NOMO-1 treated with dmso at 0.1 percent for 144 hours (cell line): ENCODE measurements around the gene SLC17A9.

Experiments
- DNase-seq: peaks from one replicate; lab custom pipeline; 2025; ENCODE audit not compliant: unreplicated experiment; lab: John Stamatoyannopoulos, UW

SLC17A9 gene

DNA sequence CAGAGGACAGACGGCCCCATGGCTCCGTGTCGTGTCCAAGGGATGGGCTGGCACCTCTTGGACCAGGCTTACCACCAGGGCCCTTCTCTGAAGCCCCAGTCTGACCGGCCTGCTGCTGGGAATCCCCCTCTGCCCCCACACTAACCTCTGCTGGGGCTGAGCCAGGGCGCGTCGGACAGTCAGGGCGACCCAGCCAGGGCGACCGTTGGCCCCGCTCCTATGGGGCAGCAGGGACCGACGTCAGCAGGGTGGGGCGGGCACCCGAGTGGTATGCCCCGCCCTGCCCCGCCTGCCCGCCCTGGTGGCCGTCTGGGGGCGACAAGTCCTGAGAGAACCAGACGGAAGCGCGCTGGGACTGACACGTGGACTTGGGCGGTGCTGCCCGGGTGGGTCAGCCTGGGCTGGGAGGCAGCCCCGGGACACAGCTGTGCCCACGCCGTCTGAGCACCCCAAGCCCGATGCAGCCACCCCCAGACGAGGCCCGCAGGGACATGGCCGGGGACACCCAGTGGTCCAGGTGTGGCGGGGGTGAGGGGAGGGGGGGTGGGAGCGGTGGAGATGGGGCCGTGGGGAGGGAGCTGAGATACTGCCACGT is at the start of gene SLC17A9:
SLC17A9 (plus strand) TSS at position 337 of the 595 bp plus-strand sequence; CDS start at position 459, 122 bp downstream.
- peak; percentile 90 for DNase-seq

DNA sequence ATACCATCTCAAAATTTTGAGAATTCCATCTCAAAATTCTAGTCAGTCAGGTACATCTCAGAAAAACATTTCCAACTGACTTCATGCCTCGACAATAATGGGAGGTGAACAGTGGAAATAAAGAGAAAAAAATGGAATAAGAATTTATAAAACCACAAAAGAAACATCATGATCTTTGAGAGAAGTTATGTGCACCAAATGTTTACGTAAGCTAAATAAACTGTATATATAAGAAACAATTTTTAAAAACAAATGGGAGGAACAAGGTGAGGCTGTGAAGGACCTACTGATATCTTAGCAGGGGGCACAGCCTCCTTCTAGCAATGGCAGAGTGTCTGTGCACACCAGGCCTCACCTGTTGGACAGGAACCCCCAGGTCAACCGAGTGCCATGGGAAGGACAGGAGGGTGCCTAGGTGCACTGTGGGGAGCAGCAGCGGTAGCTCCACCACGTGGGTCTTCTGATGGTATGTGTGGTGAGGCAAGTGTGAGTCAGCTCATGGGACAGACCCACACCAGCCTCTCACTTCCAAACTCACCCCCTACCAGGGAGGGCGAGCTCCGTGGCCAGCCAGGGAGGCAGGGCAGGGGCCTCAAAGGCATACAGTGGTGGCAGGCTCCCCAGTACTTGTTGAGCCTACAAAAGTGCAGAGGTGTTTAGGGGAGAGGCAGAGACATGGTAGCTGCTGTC is 49.4 kb upstream of the SLC17A9 start:
- DNase-seq, result no peak

GRCh38 chr20:62905536-62906117 is 46.9 kb upstream of the SLC17A9 start:
- DNase-seq, result no peak

GRCh38 chr20:62906209-62906608 is 46.3 kb upstream of the SLC17A9 start:
- no peak for DNase-seq

DNA sequence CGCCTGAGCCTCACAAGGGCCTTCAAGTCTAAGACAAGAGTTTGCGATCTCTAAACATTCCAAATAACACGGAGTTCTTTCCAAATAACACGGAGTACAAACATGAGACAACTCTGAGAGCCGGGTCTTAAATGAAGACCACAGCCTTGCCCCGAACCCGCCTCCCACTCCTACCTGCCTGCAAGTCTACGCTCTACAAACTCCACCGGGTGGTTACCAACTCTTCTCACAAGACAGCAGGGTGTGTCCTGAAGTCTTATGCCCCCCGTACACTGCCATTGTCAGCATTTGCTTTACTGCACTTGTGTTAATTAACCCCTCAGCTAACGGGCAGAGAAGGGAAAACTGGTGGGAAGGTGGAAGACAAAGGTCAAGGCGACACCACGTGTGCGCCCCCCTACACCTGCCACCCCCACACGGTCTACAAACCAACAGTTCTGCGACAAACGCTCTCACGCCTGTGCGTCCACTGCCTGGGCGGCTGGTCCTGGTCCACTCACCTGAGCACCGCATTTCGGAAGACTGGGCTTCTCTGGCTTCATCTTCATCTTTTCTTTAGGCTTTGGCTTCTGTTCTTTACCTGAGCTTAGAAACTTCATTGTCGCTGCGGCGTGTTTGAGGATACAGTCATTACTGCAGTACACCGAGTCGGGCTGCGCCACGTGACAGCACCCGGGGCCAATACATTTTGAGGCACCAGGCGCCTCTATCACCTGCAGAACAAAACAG is 45.7 kb upstream of the SLC17A9 start:
- no peak for DNase-seq

DNA sequence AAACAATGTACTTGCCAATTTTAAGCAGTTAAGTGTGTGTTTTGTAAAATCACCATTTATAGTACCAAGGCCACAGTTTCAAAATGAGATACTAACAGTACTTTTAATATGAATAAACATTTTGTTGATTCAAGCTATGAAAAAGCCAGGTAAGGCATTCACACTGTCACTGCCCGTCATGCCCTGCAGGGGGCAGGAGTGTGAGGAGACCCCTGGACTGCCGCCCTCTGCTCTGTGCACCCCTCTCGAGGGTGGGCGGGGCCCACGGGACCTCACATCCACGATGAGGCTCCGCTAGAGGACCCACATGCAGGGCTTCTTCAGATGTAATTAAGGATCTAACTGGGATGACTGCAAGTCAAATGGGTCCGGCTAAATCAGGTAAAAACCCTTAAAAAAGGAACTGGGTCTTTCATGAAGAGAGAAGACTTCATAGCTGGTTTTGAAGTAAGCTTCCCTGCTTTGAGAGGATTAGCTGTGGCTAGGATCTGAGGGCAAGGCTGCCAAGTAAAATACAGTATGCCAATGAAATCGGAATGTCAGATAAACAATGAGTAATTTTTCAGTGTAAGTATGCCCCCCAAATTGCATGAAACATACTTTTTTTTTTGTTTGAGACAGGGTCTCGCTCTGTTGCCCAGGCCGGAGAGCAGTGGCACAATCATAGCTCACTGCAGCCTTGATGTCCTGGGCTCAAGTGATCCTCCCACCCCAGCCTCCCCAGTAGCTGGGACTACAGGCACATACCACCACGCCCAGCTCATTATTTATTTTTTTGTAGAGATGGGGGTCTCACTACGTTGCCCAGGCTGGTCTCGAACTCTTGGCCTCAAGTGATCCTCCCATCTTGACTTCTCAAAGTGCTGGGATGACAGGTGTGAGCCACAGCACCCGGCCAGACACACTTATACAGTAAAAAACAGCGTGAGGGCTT is 44.9 kb upstream of the SLC17A9 start:
- DNase-seq, result no peak

GRCh38 chr20:62908971-62909791 is 43.3 kb upstream of the SLC17A9 start:
- no peak for DNase-seq

- DNase-seq, result no peak
These were observed 42.2 kb upstream of the SLC17A9 start for GRCh38 chr20:62910217-62910766.

GRCh38 chr20:62910777-62911497 is 41.6 kb upstream of the SLC17A9 start:
- DNase-seq, result no peak

DNA sequence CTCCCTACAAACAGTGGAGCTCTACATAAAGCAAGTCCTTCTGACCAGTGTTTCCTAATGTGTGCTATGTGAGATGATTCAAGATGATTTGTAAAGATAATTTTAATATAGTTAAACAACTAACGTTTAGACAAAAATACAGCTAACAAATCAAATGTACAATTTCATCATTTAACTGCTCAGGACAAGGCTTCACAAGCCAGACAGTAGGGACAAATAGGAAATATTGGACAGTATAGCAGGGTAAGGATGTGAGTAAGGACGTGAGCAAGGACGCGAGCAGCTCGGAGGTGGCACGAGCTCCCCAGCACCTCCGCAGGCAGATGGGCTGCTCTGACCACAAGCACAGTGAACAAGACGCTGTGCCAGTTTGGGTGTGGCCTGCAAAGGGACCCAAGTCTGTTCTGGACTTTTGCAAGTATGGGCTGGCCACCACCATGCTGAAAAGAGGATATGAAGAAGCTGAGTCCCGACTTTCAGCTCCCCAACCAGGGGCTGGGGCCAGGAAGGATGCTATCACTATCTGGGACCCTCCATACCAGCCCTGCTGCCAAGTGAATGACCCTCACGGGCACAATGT is 40.7 kb upstream of the SLC17A9 start:
- DNase-seq, result no peak

- DNase-seq, result no peak
These were observed 39.4 kb upstream of the SLC17A9 start for GRCh38 chr20:62913043-62913630.

DNA sequence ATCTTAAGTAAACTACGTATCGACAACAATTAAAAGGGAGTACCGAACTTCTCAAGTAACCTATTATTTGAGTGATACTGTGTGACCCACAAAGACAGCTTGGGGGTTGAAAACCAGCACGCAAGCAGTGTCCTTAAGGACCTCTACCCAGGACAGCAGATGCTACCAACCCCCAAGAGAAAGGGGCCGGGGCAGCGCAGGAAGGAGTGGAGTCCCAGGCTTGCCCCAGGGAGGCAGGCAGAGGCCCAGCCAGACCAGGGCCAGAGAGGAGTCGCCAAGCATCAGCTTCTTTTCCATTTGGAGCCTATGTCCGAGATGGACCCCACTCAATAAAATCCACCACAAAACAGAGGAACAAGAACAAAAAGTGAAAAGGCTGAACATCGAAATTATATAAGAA is 38.1 kb upstream of the SLC17A9 start:
- DNase-seq, result no peak

DNA sequence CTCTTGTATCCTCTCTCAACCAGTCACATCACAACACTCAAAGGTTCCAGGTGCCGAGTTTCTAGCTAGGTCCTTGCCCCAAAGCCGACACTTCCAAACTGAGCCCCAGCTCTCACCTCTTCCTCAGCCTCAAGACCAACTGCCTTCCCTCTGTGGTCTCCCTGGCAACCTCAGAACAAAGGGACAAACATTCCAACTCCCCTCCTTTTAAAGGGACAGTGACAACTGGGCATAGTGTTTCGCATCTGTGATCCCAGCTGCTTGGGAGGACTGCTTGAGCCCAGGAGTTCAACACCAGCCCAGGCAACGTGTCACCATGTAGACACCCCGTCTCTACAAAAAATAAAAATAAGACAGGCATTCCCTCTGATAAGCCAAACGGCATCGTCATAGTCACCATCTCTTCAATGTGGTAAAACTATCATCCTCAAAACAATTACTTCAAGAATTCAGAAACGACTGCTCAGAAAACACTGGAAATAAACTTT is 37.5 kb upstream of the SLC17A9 start:
- DNase-seq, result no peak

DNA sequence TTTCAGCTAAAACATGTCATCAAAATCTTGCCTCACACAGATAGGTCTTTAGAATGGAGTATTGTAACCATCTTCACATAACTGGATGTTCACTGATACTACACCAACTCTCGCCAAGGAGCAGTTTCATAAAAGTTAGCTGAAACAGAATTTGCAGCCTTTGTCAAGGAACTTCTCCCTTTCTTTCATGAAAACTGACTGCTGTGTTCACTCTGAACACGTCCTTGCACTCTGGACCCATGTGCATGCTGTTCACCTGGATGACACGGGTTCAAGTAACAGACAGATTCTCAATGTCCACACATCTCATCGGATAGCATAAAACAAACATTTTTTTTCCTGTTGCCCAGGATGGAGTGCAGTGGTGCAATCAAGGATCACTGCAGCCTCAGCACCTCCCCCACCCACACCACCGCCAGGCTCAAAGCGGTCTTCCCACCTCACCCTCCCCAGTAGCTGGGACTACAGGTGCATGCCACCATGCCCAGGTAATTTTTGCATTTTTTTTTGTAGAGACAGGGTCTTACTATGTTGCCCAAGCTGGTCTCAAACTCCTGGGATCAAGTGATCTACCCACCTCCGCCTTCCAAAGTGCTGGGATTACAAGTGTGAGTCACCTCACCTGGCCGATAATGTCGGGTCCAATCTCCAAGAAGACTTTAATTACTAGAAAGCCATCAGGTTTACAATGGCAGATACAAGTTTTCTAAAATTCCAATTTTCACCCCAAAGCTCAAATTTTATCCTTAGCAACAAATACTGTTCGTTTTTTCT is 35.6 kb upstream of the SLC17A9 start:
- DNase-seq, result no peak

DNA sequence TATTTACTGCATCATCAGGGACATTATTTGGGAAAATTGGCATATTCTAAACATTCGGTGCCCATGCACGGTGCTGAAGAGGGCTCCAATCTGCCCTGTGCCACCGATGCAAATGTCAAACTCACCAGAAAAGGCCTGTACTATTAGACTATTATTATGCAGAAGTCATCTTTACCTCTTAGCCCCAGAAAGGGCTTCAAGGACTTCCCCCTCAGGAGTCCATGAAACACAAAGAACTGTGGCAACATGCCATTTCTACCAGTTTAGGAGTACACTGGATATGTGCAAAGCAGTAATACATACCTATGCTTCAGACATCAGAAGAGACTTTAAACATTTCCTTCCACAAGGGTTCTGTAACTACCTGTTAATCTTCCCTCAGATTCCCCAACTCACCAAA is 34.8 kb upstream of the SLC17A9 start:
- DNase-seq, result no peak

DNA sequence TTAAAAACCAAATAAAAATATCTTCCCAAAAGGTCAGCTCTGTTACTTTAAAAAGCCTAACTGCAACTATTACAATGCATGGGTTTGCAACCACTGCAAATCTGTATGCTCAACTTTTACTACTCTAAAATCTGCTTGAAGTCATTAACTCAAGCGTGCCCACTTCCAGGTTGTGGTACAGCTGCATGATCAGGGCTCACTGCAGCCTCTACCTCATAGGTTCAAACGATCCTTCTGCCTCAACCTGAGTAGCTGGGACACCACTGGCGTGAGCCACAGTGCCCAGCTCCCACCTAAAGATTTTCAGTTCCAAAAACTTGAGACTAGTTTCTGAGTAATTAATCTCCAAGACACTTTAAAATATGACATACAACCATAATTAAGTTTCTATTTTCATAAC is 34.4 kb upstream of the SLC17A9 start:
- no peak for DNase-seq

DNA sequence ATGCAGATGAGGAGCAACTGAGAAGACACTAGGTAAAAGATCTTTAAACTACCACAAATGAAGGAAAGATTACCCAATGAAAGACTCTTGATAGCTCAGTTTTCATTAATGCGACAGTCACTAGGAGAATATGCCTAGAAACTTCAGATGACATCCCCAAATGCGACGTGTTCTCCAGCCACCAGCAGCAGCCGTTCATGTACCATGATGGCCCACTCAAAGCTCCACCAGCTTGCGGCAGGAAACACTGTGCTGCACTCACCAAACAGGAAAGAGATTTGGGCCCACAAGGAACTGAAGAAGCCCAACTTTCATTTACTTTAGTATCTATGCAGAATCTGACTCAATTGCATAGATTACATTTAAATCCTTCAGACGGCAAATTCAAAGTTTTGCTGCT is 33.7 kb upstream of the SLC17A9 start:
- no peak for DNase-seq
